ENCODE measurements around the gene RTN4.

Gene RTN4

GRCh38 chr2:54924121-54924520 is 126.1 kb downstream of the RTN4 start:
- no peak for DNase-seq (ENCODE audit: low read depth in 2 of 2)

Measured in fibroblast of skin of left biceps (primary cell).